ENCODE results near the gene CADM4. TPM values are rescaled to one million over a fixed set of nuclear protein-coding genes. Genes with fewer than 3 reads are reported as not detected.

The CADM4 gene
- total RNA-seq, 1 experiment from 2014 or later, result 28.7 TPM

DNA sequence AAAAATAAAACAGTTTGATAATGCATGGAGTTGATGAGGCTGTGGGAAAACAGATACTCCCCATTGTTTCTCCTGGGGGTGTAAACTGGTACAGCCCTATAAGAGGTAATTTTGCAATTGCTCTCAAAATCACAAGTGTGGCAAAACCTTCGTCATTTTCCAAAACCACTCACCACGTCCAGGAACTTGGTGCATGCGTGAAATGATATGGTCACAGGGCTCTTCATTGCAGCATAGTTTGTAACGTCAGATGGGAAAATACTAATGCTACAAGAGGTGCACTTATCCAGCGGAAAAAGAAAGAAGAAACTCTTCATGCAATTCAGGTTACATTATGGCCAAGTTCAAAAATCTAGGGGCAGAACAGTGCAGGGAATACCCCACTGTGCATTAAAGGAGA, 42.2 kb upstream of the CADM4 start:
- ChIA-PET CTCF (no interaction called here), POLR2A (ENCODE audit: low non-redundant PET) (no interaction called here)
- no TSS peak for BruUV-seq (replicated peaks)
- Histone ChIP-seq H3K27me3 (replicated peaks; ENCODE audit: insufficient read depth, low read depth, low read length, poor library complexity) (no peaks in the 10 kb centered on the region), H3K36me3 (ENCODE audit: insufficient read depth, low read length, poor library complexity, severe bottlenecking) (no peaks in the 10 kb centered on the region), H3K4me3 (ENCODE audit: low read depth, low read length, poor library complexity, severe bottlenecking) (no peak overlapping the region), H3K27ac (ENCODE audit: low read depth, low read length, poor library complexity, severe bottlenecking) (no peak overlapping the region), H3K9me3 (ENCODE audit: low read depth, low read length, poor library complexity, severe bottlenecking) (no peaks in the 10 kb centered on the region), H3K4me1 (ENCODE audit: insufficient read depth, low read length, poor library complexity, severe bottlenecking) (no peaks in the 10 kb centered on the region)
- TF ChIP-seq, protein P1, sequence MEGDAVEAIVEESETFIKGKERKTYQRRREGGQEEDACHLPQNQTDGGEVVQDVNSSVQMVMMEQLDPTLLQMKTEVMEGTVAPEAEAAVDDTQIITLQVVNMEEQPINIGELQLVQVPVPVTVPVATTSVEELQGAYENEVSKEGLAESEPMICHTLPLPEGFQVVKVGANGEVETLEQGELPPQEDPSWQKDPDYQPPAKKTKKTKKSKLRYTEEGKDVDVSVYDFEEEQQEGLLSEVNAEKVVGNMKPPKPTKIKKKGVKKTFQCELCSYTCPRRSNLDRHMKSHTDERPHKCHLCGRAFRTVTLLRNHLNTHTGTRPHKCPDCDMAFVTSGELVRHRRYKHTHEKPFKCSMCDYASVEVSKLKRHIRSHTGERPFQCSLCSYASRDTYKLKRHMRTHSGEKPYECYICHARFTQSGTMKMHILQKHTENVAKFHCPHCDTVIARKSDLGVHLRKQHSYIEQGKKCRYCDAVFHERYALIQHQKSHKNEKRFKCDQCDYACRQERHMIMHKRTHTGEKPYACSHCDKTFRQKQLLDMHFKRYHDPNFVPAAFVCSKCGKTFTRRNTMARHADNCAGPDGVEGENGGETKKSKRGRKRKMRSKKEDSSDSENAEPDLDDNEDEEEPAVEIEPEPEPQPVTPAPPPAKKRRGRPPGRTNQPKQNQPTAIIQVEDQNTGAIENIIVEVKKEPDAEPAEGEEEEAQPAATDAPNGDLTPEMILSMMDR (conservative IDR thresholded peaks at IDR 0.05; ENCODE audit: low read depth, low read length), result no peak
- TF ChIP-seq EZH2 (IDR thresholded peaks at IDR 0.05; ENCODE audit: borderline replicate concordance, low read depth, low read length, poor library complexity, severe bottlenecking), result no peak
- intact Hi-C loops (cut with micrococcal nuclease; ENCODE audit: unreplicated experiment), result no loop called here
- no peak for DNase-seq (ENCODE audit: low spot score)

DNA sequence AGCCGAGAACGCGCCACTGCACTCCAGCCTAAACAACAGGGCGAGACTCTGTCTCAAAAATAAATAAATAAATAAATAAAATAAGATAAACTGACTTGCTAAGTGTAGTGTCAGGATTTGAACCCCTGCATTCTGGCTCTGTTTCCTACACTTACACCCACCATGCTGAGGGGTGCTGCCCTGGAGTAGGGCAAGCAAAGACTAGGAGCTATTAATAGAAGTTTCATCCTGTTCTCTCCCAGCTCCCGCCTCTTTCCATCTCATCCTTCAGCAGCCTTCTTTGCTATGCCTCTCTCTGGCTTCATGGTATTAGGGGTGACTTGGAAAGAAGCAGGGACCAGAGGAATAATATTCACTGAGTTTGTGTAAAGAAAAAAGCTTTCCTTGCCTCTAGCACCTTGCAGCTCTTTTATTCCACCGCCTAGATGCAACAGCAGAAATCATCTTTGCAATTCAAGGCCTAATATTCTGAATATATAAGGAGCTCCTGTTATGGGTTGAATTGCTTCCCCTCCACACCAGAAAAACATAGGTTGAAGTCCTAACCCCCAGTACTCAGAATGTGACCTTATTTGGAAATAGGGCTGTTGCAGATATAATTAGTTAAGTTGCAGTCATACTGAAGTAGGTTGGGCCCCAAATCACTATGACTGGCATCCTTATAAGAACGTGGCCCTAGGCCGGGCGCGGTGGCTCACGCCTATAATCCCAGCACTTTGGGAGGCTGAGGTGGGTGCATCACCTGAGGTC, 39.0 kb upstream of the CADM4 start:
- no peaks in the 10 kb centered on the region for H3K9me3 ChIP-seq (ENCODE audit: low read depth, low read length, poor library complexity, severe bottlenecking)
- H3K27ac ChIP-seq (ENCODE audit: low read depth, low read length, poor library complexity, severe bottlenecking), result no peak overlapping the region
- TF ChIP-seq EZH2 (IDR thresholded peaks at IDR 0.05; ENCODE audit: borderline replicate concordance, low read depth, low read length, poor library complexity, severe bottlenecking), result no peak
- ChIA-PET CTCF (no interaction called here), POLR2A (ENCODE audit: low non-redundant PET) (no interaction called here)
- no peaks in the 10 kb centered on the region for H3K36me3 ChIP-seq (ENCODE audit: insufficient read depth, low read length, poor library complexity, severe bottlenecking)
- no peaks in the 10 kb centered on the region for H3K27me3 ChIP-seq (replicated peaks; ENCODE audit: insufficient read depth, low read depth, low read length, poor library complexity)
- no TSS peak for BruUV-seq (replicated peaks)
- no peaks in the 10 kb centered on the region for H3K4me1 ChIP-seq (ENCODE audit: insufficient read depth, low read length, poor library complexity, severe bottlenecking)
- DNase-seq (ENCODE audit: low spot score), result no peak
- H3K4me3 ChIP-seq (ENCODE audit: low read depth, low read length, poor library complexity, severe bottlenecking), result no peak overlapping the region
- intact Hi-C loops (cut with micrococcal nuclease; ENCODE audit: unreplicated experiment), result no loop called here

DNA sequence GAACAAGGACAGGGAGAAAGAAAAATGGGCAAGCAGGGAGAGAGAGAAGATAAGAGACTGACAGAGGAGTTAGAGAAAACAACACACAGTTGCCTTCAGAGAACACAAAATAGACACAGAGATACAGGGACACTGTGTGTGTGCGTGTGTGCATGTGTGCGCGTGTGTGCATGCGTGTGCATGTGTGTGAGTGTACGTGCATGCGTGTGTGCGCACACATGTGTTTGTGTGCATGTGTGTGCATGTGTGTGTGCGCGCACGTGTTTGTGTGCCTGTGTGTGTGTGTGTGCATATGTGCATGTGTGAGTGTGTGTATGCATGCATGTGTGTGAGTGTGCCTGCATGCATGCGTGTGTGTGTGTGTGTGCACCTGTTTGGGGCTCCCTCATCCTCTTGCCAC, 36.3 kb upstream of the CADM4 start:
- Histone ChIP-seq H3K4me3 (ENCODE audit: low read depth, low read length, poor library complexity, severe bottlenecking) (no peak overlapping the region), H3K9me3 (ENCODE audit: low read depth, low read length, poor library complexity, severe bottlenecking) (no peaks in the 10 kb centered on the region), H3K27me3 (replicated peaks; ENCODE audit: insufficient read depth, low read depth, low read length, poor library complexity) (no peaks in the 10 kb centered on the region), H3K27ac (ENCODE audit: low read depth, low read length, poor library complexity, severe bottlenecking) (no peak overlapping the region), H3K4me1 (ENCODE audit: insufficient read depth, low read length, poor library complexity, severe bottlenecking) (no peaks in the 10 kb centered on the region), H3K36me3 (ENCODE audit: insufficient read depth, low read length, poor library complexity, severe bottlenecking) (no peaks in the 10 kb centered on the region)
- CTCF ChIA-PET, result no interaction called here
- no peak for DNase-seq (ENCODE audit: low spot score)
- POLR2A ChIA-PET (ENCODE audit: low non-redundant PET), result no interaction called here
- no TSS peak for BruUV-seq (replicated peaks)
- intact Hi-C loops (cut with micrococcal nuclease; ENCODE audit: unreplicated experiment), result no loop called here
- no peak for TF ChIP-seq EZH2 (IDR thresholded peaks at IDR 0.05; ENCODE audit: borderline replicate concordance, low read depth, low read length, poor library complexity, severe bottlenecking)
- TF ChIP-seq, protein P1 (conservative IDR thresholded peaks at IDR 0.05; ENCODE audit: low read depth, low read length), result no peak
